Activated CD8-positive, alpha-beta memory T cell treated with anti-CD3 and anti-CD28 coated beads for 24 hours (primary cell): ENCODE data around the gene AKT1.
A peak's percentile ranks its signal among the peaks of the same experiment; 100 is the strongest.

ENCODE experiments used
- DNase-seq: peaks from one replicate; pipeline ENCODE4 v3.0.0-alpha.2; 2020

Gene AKT1

DNA sequence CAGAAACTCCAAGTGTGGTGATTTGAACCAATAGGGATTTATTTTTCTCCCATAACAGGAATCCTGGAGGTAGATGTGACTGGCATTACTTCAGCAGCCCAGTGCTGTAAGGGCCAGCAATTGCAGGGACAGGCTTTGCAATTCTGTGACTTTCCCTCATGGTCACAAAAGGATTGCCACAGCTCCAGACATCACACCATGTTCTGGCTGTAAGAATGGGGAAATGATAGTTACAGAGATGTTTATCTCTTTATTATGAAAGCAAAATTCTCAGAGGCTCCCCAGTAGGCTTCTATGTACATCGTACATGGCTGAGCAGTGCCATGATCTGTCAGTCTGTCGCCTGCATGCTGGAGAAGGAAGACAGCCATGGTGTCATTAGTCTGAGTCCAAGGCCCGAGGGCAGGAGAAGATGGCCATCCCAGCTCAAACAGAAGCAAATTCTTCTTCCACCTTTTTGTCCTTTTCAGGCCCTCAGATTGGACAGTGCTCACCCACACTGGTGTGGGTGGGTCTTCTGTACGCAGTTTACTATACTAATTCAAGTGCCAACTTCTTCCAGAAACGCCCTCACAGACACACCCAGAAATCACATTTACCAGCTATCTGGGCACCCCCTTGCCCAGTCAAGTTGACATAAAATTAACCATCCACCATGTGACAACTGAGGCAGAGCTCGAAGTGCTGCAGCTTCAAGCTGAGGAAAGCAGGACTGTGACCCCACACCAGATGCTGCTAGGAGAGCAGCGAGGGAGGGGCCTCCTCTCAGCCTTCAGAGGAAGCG, 22.6 kb upstream of the AKT1 start:
- DNase-seq, result peak; percentile 49

DNA sequence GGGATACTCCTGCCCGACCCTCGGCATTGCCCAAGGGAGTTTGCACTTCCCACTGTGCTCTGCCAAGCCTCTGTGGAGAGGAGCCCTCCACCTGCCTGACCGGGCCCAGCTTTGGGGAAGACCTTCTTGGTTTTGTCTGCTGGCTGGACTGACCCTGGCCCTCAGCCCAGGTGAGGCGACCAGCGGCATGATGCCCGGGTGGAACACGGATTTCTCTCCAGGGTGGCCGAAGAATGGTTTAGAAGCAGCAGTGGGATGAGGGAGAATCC, 21.0 kb upstream of the AKT1 start:
- DNase-seq, result no peak

DNA sequence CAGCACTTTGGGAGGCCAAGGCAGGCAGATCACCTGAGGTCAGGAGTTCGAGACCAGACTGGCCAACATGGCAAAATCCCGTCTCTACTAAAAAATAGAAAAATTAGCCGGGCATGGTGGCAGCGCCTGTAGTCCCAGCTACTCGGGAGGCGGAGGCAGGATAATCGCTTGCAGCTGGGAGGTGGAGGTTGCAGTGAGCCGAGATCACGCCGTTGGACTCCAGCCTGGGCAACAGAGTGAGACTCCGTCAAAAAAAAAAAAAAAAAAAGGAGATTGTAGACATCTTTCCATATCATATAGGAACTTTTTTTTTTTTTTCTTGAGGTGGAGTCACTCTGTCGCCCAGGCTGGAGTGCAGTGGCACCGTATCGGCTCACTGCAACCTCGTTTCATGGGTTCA, 19.2 kb upstream of the AKT1 start:
- peak; percentile 54 for DNase-seq

DNA sequence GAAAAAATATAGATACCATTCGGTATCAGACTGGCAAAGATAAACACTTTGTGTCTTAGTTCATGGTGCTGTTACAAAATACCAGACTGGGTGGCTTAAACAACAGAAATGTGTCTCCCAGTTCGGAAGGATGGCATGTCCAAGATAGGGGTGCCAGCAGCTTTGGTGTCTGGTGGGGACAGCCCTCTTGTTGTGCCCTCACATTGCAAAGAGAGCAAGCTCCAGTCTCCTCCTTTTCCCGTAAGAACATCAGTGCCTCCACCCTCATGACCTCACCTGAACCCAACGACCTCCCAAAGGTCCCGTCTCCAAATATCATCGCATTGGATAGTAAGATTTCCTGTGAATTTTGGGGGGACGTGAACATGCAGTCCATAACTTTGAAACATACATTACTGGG, 17.7 kb upstream of the AKT1 start:
- DNase-seq, result no peak

DNA sequence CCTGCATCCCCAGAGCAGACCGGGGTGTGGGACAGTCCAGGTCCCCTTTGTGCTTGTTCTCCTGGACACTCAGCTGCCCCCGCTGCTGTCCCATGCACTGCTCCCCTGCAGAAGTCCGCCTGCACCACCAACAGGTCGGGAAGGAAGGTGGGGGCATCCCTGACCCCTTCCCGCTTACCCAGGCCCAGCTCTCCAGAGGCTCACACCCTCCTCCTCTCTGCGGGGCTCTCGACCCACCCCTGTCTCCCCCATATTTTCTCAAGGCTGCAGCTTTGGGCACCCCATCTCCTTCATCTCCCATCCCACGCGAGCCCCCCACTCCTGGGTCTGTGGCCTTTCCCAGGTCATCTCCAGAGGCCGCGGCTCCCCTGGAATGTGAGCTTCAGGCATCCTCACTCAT, 14.8 kb upstream of the AKT1 start:
- DNase-seq, result no peak

DNA sequence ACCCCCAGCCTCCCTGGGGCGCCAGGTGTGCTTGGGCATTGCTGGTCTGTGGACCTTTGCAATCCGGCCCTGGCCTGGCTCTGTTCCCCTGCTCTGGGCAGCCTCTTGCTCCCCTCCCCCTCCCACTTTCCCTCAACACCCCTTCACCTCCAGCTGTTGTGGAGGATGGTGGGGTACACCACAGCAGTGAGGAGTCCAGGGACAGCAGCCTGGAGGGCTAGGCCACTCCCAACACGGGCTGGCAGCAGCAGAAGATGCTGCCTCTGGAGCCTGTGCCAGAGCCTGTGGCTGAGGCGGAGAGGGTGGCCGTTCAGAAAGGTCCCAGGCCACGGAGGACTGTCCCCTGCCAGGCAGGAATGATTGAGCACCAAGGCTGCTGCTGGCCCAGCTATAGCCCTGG, 12.9 kb upstream of the AKT1 start:
- DNase-seq, result no peak

DNA sequence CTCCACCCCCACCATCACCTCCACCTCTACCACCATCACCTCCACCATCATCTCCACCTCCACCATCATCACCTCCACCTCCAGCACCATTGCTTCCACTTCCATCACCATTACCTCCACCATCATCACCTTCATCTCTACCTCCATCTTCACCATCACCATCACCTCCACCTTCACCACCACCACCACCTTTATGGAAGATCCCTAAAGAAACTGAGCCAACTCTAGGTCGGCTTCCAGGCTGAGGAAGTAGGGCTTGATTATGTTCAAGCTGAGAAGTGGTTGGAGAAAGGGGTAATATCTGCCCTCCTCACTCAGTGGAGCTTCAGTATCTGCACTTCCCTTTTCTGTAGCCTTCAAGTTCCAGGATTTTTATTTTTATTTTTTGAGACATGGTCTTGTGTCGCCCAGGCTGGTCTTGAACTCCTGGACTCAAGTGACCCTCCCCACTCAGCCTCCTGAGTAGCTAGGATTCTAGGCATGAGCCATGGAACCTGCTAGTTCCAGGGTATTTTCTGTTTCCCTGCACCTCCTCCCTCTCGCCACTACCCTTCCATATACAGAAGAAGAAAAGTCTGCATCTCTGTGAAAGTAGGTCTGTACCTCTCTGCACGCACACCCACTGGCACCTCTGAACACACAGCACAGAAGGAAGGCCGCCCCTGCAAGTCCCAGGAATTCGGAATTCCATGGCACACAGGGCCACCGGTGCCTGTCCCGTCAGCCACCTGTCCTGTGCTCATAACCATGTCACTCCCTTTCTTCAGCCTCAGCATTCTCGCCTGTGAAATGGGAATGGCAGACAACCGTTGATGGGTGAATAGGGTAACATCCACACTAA, 11.3 kb upstream of the AKT1 start:
- DNase-seq, result no peak

DNA sequence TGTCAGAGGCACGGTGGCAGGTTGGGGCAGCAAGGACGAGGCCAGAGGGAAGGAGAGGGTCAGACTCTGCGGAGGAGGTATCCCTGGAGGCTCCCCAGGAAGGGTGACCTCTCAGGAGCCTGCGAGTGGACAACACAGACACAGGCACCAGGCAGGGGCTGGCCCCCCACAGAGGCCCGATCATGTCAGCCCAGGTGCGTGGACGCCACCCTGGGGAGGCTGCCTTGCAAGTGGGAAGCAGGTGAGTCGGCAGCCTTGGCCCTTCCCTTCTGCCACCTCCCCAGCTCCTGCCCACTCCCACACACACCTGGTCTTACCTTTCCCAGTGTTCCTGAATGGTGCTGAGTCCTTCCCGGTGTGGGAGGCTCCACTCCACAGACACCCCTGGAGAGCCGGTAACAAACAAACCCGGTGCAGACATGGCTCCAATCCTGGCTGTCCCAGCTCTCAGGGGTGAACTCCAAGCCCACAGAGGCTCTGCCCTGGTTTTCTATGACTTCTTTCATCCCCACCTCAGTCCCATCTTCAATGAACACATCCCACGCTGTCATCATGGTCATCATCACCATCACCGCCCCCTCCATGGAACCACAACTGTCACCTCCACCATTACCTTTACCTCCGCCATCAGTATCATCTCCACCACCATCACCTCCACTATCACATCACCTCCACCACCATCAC, 10.5 kb upstream of the AKT1 start:
- no peak for DNase-seq

DNA sequence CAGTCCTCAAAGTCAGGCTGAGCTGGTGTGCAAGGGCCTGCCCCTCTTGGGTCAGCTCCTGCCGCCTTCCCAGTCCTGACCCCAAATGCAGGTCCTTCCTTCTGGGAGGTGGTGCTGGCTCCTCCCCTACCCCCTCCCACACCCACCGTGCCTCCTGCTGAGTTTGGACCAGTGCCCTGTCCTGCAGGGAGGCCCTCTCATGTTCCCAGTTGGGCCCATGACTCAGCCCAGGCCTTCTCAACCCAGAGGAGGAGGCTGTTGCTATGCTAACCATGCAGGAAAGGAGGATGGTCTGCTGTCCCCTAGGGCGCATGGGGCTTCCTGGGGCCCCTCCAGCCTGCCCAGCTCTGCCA, 9.8 kb upstream of the AKT1 start:
- no peak for DNase-seq

DNA sequence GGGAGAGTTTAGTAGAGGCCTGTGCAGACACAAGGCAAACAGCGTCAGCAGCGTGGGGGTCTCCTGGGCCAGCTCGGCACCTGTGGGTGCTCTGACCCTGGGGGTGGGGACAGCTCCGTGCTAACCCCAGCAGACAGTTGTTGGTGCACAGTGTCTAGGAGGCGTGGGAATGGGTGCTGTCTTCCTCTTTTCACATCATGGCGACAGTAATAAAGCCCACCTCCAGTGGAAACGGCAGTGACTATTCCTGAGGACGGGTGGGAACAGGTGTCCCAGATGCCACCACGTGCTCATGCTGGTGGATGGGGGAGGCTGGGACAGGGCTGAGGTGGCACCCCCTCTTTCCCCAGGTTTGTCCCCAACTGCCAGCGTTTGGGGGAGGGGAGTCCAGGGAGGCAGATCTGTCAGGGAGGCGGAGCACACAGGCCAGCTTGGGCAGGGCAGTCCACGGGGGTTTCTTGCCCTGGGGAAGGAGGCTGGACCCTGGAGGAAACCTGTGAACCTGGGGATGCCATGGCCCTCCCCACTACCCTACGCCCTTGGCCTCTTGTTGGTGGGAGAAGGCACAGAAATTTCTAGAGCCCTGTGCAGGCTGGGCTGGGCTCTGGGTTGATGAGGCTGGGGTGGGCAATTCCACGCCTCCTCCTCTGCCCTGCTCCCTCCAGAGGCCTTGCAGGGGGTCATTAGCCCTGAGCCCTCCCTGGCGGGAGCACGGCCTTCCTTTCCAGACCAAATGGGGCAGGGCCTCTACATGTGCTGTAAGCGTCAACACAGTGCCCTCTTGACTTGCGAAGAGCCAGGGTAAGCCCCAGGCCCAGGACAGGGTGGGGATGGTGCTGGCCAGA, 9.2 kb upstream of the AKT1 start:
- DNase-seq, result no peak

DNA sequence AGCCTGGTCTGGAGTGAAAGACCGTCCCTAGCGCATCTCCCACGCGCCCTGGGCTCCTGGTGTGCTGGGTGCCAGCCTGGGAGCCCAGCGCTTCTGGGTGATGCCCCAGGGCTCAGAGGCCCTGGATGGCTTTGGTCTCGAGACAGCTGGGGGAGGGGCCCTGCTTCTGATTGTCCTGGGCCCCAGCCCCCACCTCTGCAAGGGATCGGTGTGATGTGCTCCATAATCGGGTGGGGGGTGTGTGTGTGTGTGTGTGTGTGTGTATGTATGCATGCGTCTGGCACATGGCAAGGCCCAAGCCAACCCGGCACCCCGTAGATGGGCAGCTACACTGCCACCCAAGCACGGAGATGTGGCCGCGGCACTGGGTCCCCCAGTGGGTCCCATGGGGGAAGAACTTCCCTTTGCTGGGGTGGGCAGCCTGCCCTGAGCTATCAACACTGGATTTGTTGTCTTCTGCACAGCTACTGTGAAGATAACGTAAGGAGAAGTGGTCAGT, 8.4 kb upstream of the AKT1 start:
- no peak for DNase-seq

DNA sequence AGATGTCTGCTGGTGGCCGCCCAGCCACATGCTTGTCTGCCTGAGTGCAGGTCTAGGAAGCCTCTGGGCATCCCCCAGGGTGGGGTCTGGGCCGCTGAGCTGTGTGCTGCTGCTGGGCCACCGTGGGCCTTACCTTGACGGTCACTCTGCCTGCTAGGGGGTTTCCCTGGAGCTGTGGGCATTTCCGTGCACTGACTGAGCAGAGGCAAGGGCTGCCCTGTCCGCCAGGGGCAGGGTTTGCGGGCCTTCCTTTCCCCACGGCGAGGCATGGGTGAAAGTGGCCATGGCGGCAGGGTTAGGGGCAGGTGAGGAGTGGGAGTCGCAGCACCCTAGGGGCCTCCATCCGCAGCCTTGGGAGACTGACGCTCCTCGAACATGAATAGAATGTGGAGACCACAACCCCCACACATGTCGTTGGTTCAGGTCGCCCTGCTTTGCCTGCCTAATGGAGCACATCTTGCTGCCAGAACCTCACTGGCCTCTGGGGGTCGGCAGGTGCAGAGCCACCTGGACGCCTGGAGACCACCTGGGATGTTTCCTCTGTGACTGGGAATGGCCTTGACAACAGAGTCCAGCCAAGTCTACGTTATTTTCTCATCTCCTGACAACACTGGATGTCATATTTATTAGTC, 7.8 kb upstream of the AKT1 start:
- DNase-seq, result no peak

DNA sequence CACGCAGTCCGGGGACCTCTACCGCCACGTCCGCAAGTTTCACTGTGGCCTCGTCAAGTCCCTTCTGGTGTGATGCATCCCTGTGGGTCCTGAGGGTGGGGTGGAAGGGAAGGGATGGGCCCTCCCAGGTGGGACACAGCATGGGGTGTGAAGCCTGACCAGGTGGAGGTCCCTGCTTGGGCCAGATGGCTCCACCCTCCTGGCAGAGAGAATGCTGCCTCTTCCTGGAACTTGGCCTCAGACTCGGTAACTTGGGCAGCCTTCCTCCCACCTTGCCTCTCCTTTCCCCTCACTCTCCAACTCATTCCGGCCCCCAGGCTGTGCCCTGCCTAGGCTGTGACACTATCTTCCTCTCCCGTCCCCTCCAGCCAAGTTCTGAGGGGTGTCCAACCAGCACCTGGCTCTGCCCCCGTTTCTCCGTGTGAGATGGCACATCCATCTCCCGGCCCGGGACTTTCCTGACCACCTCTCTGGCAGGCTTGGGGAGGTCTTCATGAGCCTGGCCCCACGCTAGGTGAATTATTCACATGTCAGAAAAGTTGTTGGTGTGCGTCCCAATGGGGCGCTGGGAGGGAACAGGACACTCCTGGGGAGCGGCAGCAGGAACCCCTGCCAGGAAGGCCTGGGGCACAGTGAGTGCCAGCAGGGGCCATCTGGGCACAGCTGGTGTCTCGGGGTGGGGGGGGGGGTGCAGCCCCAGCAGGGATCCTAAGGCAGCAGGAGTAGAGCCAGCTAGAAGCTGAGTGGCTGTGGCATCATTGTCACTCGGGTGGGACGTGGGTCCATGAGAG, 7.0 kb upstream of the AKT1 start:
- no peak for DNase-seq

DNA sequence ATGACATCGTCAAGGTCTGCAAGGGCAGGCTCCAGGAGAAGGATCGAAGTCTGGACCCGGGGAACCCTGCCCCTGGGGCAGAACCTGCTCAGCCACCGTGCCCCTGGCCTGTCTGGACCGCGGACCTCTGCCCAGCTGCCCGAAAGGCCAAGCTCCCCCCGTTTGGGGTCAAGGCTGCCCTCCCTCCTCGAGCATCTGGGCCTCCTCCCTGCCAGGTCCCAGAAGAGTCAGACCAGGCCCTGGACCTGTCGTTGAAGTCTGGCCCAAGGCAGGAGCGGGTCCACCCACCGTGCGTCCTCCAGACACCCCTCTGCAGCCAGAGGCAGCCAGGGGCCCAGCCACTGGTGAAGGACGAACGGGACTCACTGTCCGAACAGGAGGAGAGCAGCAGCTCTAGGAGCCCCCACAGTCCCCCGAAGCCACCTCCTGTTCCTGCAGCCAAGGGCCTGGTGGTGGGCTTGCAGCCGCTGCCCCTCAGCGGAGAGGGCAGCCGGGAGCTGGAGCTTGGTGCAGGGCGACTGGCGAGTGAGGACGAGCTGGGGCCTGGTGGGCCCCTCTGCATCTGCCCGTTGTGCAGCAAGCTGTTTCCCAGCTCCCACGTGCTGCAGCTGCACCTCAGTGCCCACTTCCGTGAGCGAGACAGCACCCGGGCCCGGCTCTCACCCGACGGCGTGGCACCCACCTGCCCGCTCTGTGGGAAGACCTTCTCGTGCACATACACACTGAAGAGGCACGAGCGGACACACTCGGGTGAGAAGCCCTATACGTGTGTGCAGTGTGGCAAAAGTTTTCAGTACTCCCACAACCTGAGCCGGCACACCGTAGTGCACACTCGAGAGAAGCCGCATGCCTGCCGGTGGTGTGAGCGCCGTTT, 6.2 kb upstream of the AKT1 start:
- no peak for DNase-seq

DNA sequence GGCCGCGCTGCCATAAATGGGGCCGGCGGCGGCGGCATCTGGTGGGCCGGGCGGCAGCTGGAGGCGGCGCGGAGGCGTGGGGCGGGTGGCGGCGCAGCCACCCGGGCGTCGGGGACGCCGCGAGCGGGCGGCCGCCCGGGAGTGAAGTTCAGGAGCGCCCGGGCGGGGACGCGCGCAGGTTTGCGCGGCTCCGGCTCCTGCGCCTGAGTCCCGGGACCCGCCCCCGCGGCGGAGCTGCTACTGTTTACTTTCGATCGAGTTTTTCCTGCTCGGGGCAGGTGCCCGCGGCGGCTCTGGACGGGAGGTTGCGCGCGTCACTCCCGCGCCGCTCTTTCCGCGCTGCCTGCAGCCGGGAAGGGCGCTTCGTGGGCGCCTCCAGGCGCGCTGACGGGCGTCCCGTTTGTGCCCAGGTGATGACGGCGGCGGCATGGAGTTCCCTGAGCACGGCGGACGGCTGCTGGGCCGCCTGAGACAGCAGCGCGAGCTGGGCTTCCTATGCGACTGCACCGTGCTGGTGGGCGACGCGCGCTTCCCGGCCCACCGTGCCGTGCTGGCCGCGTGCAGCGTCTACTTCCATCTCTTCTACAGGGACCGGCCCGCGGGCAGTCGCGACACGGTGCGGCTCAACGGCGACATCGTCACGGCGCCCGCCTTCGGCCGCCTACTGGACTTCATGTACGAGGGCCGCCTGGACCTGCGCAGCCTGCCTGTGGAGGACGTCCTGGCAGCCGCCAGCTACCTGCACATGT, 5.4 kb upstream of the AKT1 start, which contains the start of gene ZBTB42:
Gene ZBTB42, plus strand, starts transcription at position 331 of the 749 bp plus-strand sequence. Its CDS starts 97 bp downstream, at position 428.
- peak; percentile 84 for DNase-seq

DNA sequence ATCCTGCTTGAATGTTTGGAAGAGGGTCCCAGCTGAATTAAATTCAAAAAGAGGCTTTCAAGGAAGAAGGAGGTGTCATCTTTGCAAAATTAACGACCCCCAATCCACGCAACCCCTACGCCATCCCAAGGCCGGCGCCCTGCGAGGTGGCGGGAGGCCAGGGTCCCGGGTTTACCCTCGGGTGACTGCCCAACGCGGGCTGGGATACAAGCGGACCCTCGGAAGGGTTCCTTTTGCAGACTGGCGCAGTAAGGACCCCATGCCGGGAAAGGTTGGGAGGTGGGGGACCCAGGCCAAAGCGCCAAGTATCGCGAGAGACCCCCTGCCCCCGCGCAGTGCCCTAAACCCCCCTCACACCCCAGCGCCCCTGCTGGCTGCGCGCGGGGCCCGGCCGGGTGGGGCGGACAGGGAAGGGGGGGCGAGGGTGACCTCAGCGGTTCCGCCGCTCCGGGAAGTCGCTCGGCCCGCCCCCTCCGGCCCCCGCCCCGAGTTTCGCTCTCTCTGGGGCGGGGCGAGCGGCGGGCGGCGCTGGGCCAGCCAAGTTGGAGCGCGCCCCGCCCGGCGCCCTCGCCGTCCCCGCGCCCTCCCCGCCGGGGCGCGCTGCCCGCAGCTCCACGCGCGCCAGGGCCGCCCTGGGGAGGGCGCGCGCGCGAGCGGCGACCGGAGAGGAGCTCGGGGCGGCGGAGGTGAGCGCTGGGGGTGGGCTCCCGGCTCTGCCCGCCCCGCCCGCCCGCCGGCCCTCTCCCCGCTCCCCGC, 4.6 kb upstream of the AKT1 start:
- peak; percentile 89 for DNase-seq

DNA sequence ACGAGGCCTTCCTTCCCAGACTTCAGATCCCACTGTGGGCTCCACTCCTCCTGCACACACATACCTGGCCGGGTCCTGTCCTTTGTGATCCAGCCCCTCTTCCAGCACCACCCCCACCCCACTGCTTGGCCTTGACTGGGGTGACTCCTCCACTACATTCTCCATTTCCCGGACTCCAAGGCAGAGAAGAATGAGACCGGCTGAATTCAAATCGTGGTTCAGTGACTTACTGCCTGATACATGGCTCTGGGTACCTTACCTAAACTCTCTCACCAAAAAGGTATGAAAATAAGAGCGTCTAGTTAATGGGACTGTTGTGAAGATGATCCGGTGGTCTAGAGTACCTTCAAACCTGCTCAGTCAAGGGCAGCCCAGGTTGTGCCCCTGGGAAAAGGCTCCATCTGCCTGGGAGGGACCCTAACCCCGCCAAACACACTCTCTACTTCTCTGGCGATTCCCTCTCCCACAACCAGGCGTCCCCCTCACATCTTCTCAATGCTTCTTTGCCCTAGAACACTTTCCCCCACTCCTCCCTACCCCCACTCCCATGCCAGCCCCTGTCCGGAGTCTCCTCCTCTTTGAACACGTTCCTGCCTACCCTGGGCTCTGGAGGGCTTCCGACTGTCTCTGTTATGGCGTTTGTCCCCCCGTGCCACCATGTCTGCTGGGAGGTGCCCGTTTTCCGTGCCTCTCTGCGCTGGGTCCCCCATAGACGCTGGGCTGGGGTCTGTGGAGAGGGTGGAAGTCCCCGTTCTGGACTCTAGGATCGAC, 3.9 kb upstream of the AKT1 start:
- no peak for DNase-seq
